Renal cortex interstitium (tissue), 11 donors: ENCODE measurements around the gene PIK3C2G. TPM values are rescaled to one million over a fixed set of nuclear protein-coding genes. Genes with fewer than 3 reads are reported as not detected.

Source experiments
- DNase-seq, 11 donors: peaks; one replicate each; pipeline ENCODE4 v3.0.0-alpha.2; 2013; ENCODE audit warnings: low read depth in 9 of 11, low spot score in 4 of 11; ENCODE audit errors: extremely low read depth in 1 of 11
- polyA plus RNA-seq, 3 donors: library from polyadenylated mRNA; unstranded; fragments of 120-200 nt; gene quantifications; one replicate each; pipeline ENCODE4 v1.2.1, GENCODE V29; 2013; ENCODE audit not compliant: insufficient read length in 3 of 3

Gene PIK3C2G
- polyA plus RNA-seq, 3 donors = 3.0 to 6.2 (median 3.1) TPM

- no peak for DNase-seq
Observed at GRCh38 chr12:18443768-18444437, 182.6 kb downstream of the PIK3C2G start.

DNA sequence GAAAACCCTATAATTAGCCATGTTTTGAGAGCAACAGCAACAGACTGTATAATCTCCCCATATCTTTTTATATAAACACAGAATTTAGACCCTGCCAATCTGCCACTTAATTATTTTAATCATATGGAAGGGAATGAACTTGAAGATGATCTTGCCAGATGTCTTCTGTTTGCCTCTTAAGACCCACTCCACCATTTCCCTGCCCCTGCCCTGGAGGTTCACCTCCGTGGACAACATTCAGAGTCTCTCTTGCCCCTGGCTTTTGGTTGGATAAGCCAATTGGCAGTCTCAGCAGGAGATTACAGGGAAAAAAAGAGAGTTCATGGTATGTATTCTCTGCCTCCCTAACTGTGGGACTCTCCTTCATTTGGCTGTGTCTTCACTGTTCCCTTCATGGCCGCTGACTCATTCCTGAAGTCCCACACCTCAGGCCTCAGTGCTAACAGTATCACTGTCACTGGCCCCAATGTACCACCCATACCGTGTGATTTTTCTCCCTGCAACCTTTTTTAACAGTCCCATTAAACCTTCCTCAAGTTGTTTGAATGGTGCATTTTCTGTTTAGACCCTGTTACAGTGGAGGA, 184.8 kb downstream of the PIK3C2G start:
- no peak for DNase-seq

DNA sequence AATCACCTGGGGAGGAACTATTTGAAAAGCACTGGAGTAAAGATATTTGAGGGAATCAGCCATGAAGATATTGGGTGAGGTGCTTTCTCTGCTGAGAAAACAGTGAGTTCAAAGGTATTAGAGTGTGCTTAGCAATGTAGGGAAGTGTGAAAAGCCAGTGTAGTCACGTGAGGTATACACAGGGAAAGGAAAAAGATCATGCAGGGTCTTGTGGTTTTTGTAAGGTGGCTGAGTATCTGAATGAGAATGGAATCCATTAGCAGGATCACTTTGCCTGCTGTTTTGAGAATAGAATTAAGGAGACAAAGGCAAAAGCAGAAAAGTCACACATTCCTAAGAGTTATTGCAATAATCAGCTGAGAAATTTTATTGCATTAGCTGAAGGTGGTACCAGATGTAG, 193.0 kb downstream of the PIK3C2G start:
- DNase-seq = no peak

- no peak for DNase-seq
Observed at GRCh38 chr12:18456344-18456743, 195.0 kb downstream of the PIK3C2G start.

DNA sequence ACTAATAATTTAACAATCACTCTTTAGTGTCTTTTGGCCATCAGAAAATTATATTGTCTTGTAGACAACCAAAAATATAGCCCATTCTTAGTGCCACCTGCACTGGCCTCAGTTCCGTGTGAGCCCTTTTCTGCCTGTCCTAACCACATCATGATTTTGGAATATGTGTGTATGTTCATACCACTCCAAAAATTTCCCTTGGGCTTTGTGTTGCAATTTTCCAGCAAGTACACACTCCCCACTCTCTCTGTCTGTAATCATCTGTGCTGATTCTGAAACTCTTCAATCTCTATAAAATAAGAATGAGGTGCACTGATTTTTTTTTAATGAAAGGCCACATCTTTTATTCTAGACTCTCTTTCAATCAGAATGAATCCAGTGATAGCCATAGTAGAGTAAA, 196.0 kb downstream of the PIK3C2G start:
- no peak for DNase-seq

DNA sequence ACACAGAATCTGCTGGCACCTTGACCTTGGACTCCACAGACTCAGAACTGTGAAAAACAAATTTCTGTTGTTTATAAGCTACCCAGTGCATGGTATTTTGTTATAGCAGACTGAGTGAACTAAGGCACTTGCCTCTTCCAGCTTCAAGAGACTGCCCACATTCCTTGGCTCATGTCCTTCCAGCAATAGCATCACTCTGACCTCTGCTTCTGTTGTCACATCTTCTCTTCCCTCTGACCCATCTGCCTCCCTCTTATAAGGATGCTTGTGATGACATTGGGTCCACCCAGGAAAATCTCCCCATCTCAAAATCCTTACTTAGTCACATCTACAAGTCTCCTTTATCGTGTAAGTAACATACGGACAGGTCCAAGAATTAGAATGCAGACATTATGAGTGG, 200.4 kb downstream of the PIK3C2G start:
- no peak for DNase-seq

GRCh38 chr12:18462442-18462841, 201.1 kb downstream of the PIK3C2G start:
- peak in 5 of 11 donors; percentile 24 to 49 (median 35) for DNase-seq

DNA sequence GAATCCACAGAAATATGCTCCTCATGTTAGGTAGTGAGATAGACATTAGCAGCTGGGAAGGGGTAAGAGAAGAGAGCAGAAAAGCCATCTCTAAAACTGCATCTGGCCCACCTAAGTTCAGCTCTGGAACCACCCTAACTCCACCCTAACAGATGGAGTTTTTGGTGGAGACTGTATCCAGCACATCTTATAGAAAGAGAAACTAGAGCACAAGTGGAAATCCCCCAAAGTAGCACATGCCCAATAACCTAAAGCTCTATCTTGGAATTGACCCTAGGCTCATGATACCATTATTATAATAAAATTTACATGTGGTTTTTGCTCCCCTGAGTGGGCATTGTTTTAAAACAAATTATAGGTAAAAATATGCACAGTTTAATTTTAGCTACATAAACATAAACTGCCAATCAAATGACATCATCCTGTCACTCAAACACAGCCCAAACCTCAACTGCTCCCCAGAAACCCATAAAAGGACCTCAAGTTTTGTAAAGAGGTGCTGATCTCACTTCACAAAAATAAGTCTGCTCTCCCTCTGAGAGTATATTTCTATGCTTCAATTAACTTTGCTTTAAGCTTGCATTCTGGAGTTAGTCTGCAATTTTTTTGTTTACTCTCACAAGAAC, 206.4 kb downstream of the PIK3C2G start:
- no peak for DNase-seq

- no peak for DNase-seq
Observed at GRCh38 chr12:18468246-18469075, 207.1 kb downstream of the PIK3C2G start.

DNA sequence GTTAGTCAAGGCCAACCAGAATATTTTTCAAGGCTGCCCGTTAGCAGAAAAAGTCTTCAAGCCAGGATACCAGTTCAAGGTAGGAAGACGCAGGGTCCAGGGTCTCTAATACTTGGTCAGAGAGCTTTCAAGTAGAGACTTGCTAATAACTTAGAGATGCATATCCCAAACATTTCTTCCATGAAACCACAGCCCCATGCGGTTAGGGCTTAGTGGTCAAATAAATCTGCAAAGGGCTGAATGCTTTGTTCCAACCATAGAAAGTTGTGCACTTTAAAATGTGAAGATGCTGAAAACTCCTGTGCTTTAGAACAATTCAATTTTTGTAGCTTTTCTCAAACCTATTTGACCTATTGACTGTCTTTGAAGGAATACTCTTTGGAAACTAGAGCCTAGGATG, 208.9 kb downstream of the PIK3C2G start:
- DNase-seq = no peak

DNA sequence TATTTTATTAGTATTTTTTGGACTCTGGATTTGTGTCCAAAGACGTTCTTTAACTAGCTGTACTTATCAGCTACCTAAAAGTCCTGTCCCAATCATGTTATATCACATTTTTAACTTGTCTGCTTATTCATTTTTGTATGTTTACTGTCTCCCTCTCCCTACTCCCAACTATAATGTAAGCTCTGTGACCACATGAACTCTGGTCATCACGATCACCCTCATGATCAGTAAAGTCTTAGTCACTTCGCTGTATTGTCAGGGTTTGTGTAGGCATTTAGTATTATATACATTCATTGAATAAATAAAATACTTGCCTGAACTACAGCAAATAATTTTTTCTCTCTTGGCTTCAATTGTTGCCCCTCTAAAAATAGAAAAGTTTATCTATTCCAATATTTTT, 211.0 kb downstream of the PIK3C2G start:
- DNase-seq = no peak

- DNase-seq = peak in 1 of 11 donors; percentile 18
Observed at GRCh38 chr12:18472806-18473205, 211.5 kb downstream of the PIK3C2G start.

DNA sequence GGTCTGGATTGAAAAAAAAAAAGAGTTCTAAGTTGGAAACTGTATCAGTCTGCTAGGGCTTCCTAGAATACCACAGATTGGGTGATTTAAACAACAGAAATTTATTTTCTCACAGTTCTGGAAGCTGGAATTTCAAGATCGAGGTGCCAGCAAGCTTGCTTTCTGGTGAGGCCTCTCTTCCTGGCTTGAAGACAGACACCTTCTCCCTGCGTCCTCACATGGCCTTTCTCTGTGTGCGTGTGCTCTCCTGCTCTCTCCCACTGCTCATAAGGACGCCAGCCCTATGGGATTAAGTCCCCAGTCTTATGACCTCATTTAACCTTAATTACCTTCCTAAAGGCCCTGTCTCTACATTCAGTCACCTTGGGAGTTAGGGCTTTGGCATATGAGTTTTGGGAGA, 215.5 kb downstream of the PIK3C2G start:
- DNase-seq = no peak

- DNase-seq = no peak
Observed at GRCh38 chr12:18479256-18479655, 217.9 kb downstream of the PIK3C2G start.

DNA sequence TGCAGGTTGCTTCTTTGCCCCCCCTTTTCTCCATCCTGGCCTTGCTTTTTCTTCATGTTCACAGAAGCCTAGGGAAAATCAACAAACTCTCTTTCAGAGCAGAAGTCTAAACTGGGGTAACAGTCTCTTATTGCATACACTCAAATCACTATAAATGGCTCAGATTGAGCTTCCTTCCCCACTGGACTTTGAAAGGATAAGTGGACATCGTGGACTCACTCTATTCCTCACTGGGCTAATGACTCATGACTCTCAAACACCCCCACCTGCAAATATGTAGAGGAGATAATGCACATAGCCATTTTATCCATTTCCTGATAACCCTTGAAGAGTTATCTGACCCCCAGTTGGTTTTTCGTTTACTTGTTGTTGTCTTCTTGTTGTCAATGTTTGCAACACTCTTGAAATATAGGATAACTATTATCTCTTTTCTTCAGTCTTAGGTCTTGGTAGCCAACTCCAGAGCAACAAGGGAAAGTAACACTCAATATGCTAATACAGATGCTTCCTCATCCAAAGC, 221.3 kb downstream of the PIK3C2G start:
- DNase-seq = no peak

DNA sequence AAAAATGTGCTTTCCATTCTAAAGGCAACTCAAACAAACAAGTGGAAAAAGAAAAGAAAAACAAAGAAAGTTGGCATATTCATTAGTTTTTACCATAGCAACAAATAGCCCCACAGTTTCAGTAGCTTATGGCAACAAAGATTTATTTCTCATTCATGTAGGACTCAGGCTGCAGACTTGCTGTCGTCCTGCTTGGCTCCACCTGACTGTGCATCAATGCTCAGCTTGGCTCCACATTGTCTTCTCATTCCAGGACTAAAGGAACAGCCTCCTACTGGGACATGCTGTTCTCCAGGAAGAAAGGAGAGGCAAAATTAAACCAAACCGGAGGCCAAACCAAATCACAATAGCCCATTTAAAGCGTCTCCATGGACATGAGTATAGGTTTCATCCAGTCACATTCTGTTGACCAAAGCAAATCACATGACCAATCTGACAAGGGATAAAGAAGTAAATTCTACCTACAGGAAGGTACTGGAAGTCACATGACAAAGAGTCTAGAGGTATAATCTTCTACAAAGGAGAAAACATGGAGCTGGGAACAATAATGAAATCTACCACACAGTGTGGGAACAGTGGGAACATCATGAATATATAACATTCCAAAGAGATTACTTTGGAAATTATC, 222.5 kb downstream of the PIK3C2G start:
- peak in 1 of 11 donors; percentile 34 for DNase-seq

DNA sequence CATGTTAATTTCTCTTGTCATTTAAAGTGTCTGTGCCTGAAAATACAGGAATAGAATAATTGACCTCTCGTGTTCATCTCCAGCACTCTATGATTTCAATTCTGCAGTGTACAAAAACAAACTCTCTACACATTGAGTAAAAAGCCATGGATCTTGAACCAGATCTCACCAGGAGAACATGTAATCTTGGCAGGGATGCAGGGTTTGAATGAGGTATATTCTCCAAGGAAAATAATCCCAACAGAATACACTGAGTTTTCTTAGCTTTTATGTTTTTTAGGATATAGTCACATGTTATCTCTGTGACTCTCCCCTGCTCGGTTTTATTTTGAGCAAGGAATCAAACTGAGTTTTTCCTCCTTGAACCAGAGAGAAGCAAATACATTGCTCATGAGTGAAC, 224.7 kb downstream of the PIK3C2G start:
- no peak for DNase-seq

DNA sequence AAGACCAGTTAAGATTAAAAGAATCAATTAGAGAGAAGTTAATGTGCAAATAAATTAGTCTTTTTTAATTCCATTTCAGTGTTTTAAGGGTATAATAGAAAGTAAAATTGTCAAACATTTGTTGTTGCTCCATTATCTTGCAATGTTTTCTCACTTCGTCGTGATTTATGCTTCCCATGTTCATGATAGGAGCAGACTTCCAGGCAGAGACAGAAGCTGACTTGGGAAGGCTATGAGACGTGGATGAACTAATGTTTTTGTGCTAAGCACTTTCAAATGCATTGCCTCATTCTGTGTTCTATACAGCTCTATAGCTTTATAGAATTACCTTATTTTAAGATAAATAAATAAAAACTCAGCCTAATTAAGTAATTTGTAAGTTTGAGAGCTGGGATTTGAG, 226.2 kb downstream of the PIK3C2G start:
- DNase-seq = no peak

GRCh38 chr12:18492372-18493025, 231.2 kb downstream of the PIK3C2G start:
- no peak for DNase-seq
